B cell (primary cell): ENCODE results near the gene ZBTB16. TPM values are rescaled to one million over a fixed set of nuclear protein-coding genes. Genes with fewer than 3 reads are reported as not detected.

Source experiments
- ATAC-seq: fragments of 200-7000 bp; cut with Tn5 transposase; one replicate; pipeline ENCODE4 v1.10.0; 2021; ENCODE audit warnings: low read depth, mild to moderate bottlenecking, moderate number of reproducible peaks, moderate library complexity
- CTCF ChIA-PET: fragments of 350-600 bp; sonication (Branson Sonifier 250); formaldehyde crosslinking; loops from one replicate; lab custom pipeline; 2021; ENCODE audit warnings: antibody characterized with exemption, inconsistent platforms; lab: Charles Lee
- POLR2A ChIA-PET: fragments of 350-600 bp; sonication (Branson Sonifier 250); formaldehyde crosslinking; loops from one replicate; lab custom pipeline; 2021; ENCODE audit warnings: antibody characterized with exemption; lab: Charles Lee
- DNase-seq: peaks from one replicate; pipeline ENCODE4 v3.0.0; 2013
- H2AFZ ChIP-seq: 2 replicates; pipeline ENCODE4 v1.6.1; 2012; ENCODE audit warnings: mild to moderate bottlenecking, low read depth, low read length; ENCODE audit not compliant: insufficient read depth, poor library complexity, severe bottlenecking
- H3K27ac ChIP-seq, 2 donors: 1 replicate in 1 of 2; 2 replicates in 1 of 2; pipeline ENCODE4 v1.5.1; 2012 to 2013; ENCODE audit warnings: low read length in 2 of 2, mild to moderate bottlenecking in 2 of 2, moderate library complexity in 1 of 2
- H3K27me3 ChIP-seq, 4 experiments: fragments of 200-600 bp in 1 of 4; sonication (generic) in 1 of 4; replicated peaks in 1 of 4; 1 replicate in 2 of 4; 2 replicates in 2 of 4; pipeline versions ENCODE4 v1.6.1 to v1.7.0; 2013 to 2016; ENCODE audit warnings: low read length in 3 of 4, mild to moderate bottlenecking in 2 of 4, mixed read lengths in 1 of 4, moderate library complexity in 1 of 4; ENCODE audit not compliant: insufficient read depth in 4 of 4, control insufficient read depth in 3 of 4; ENCODE audit errors: control extremely low read depth in 1 of 4
- H3K36me3 ChIP-seq, 2 experiments: replicated peaks in 1 of 2; 1 replicate in 1 of 2; 2 replicates in 1 of 2; pipeline versions ENCODE4 v1.6.1 to v1.7.1; 2013; ENCODE audit warnings: low read length in 1 of 2; ENCODE audit not compliant: insufficient read depth in 2 of 2, control insufficient read depth in 1 of 2; ENCODE audit errors: control extremely low read depth in 1 of 2, extremely low read depth in 1 of 2
- H3K4me1 ChIP-seq, 2 donors: fragments of 200-600 bp in 1 of 2; sonication (generic) in 1 of 2; 1 replicate in 1 of 2; 2 replicates in 1 of 2; pipeline versions ENCODE4 v1.5.1 to v1.6.1; 2013 to 2017; ENCODE audit warnings: low read length in 2 of 2; ENCODE audit not compliant: control insufficient read depth in 2 of 2, insufficient read depth in 2 of 2
- H3K4me2 ChIP-seq: replicated peaks from 2 replicates; pipeline ENCODE3; 2012; ENCODE audit warnings: mild to moderate bottlenecking, low read depth, low read length; ENCODE audit not compliant: poor library complexity, severe bottlenecking
- H3K4me3 ChIP-seq, 5 experiments: fragments of 200-600 bp in 1 of 5; sonication (generic) in 1 of 5; 1 replicate in 3 of 5; 2 replicates in 2 of 5; pipeline versions ENCODE4 v1.5.1 to v1.7.0; 2011 to 2016; ENCODE audit warnings: low read length in 4 of 5, mild to moderate bottlenecking in 4 of 5, low read depth in 2 of 5, control low read depth in 1 of 5, moderate library complexity in 1 of 5; ENCODE audit not compliant: insufficient read depth in 1 of 5; ENCODE audit errors: control extremely low read depth in 1 of 5, extremely low read depth in 1 of 5
- H3K79me2 ChIP-seq: fragments of 200-600 bp; sonication (generic); one replicate; pipeline ENCODE4 v1.6.0; 2016; ENCODE audit warnings: low read length; ENCODE audit not compliant: control insufficient read depth, insufficient read depth
- H3K9ac ChIP-seq: fragments of 200-600 bp; sonication (generic); 2 replicates; pipeline ENCODE4 v1.6.1; 2017; ENCODE audit warnings: mild to moderate bottlenecking, low read length, moderate library complexity
- H3K9me3 ChIP-seq, 3 donors: one replicate each; pipeline versions ENCODE4 v1.6.1 to v1.7.1; 2013; ENCODE audit warnings: low read length in 2 of 3; ENCODE audit not compliant: control insufficient read depth in 2 of 3, insufficient read depth in 1 of 3; ENCODE audit errors: control extremely low read depth in 1 of 3
- H4K20me1 ChIP-seq: 2 replicates; pipeline ENCODE4 v1.6.0; 2012; ENCODE audit warnings: mild to moderate bottlenecking, low read length; ENCODE audit not compliant: insufficient read depth, control insufficient read depth, poor library complexity, severe bottlenecking
- H3K27ac Mint-ChIP-seq: one replicate; pipeline ENCODE4 v1.8.0; 2021; ENCODE audit warnings: mixed read lengths
- H3K27me3 Mint-ChIP-seq: one replicate; pipeline ENCODE4 v1.8.0; 2021; ENCODE audit warnings: mixed read lengths
- H3K4me1 Mint-ChIP-seq: one replicate; pipeline ENCODE4 v1.8.0; 2021; ENCODE audit warnings: mixed read lengths
- H3K4me3 Mint-ChIP-seq: one replicate; pipeline ENCODE4 v1.8.0; 2021; ENCODE audit warnings: mixed read lengths
- H3K9me3 Mint-ChIP-seq: one replicate; pipeline ENCODE4 v1.8.0; 2022; ENCODE audit warnings: mixed read lengths; ENCODE audit not compliant: insufficient read depth
- EZH2 ChIP-seq: IDR thresholded peaks from 2 replicates; pipeline ENCODE4 v1.6.1; 2012; ENCODE audit warnings: borderline replicate concordance, low read depth, mild to moderate bottlenecking, moderate library complexity, low read length; ENCODE audit not compliant: insufficient read depth, poor library complexity, severe bottlenecking
- WGBS: methylation state at CpG from one replicate; pipeline ENCODE4 v1.1.5; 2013; ENCODE audit warnings: missing lambda C conversion rate; ENCODE audit not compliant: insufficient coverage; 5-methylcytosine and 5-hydroxymethylcytosine counted together
- intact Hi-C: fragments of 100-400 bp; cut with micrococcal nuclease; formaldehyde crosslinking; loops from one replicate; pipeline ENCODE4 v1.10.0; 2022
- polyA plus RNA-seq: library from polyadenylated mRNA; depleted of rRNA; stranded (reverse); fragments of >200 nt; gene quantifications from 2 replicates; pipeline ENCODE4 v1.2.3, GENCODE V29; 2012
- total RNA-seq, 2 donors: library from RNA; stranded (reverse); fragments of 120-200 nt in 1 of 2; gene quantifications; 1 replicate in 1 of 2; 2 replicates in 1 of 2; pipeline versions ENCODE4 v1.2.3 to v1.2.4, GENCODE V29; 2013 to 2022
- TF ChIP-seq, protein P1 (sequence below): fragments of 200-600 bp; IDR thresholded peaks from one replicate; pipeline ENCODE4 v1.8.0; 2022; ENCODE audit warnings: antibody characterized with exemption, mild to moderate bottlenecking

The ZBTB16 gene
- total and polyA plus RNA-seq, 2 donors (not counting 1 experiment from before 2014, with no cell fraction given) = 16.0 to 20.6 TPM

- H3K27ac Mint-ChIP-seq = no peak overlapping the region
- no peak overlapping the region for H2AFZ ChIP-seq
- CTCF ChIA-PET = interaction anchor here (0.7 kb wide), 1 partner anchor 73 kb away, joined by 3 read pairs; no protein-coding TSS in a partner anchor
- H3K4me1 ChIP-seq = no peaks in the 10 kb centered on the region
- H3K9ac ChIP-seq = no peak overlapping the region
- H3K27me3 ChIP-seq = no peaks in the 10 kb centered on the region
- H3K4me3 Mint-ChIP-seq = no peak overlapping the region
- H3K4me2 ChIP-seq = no peak overlapping the region
- no peak for DNase-seq
- 84% methylated on average over 3 of the region's 11 CpGs for WGBS
- no peaks in the 10 kb centered on the region for H3K9me3 Mint-ChIP-seq
- H3K27ac ChIP-seq = no peak overlapping the region
- H3K4me3 ChIP-seq = no peak overlapping the region
- ATAC-seq = no peak
- peaks cover 22% of the 10 kb centered on the region for H3K27me3 Mint-ChIP-seq
- POLR2A ChIA-PET = no interaction called here
- no peaks in the 10 kb centered on the region for H3K79me2 ChIP-seq
- TF ChIP-seq, protein P1, sequence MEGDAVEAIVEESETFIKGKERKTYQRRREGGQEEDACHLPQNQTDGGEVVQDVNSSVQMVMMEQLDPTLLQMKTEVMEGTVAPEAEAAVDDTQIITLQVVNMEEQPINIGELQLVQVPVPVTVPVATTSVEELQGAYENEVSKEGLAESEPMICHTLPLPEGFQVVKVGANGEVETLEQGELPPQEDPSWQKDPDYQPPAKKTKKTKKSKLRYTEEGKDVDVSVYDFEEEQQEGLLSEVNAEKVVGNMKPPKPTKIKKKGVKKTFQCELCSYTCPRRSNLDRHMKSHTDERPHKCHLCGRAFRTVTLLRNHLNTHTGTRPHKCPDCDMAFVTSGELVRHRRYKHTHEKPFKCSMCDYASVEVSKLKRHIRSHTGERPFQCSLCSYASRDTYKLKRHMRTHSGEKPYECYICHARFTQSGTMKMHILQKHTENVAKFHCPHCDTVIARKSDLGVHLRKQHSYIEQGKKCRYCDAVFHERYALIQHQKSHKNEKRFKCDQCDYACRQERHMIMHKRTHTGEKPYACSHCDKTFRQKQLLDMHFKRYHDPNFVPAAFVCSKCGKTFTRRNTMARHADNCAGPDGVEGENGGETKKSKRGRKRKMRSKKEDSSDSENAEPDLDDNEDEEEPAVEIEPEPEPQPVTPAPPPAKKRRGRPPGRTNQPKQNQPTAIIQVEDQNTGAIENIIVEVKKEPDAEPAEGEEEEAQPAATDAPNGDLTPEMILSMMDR = no peak
- TF ChIP-seq EZH2 = no peak
- peaks cover 2% of the 10 kb centered on the region for H3K4me1 Mint-ChIP-seq
- H4K20me1 ChIP-seq = peaks cover 4% of the 10 kb centered on the region
- intact Hi-C loops = no loop called here
- H3K36me3 ChIP-seq = peaks cover 0 to 2% of the 10 kb centered on the region in 2 experiments
- H3K9me3 ChIP-seq = no peaks in the 10 kb centered on the region
Measured at GRCh38 chr11:114123692-114124330, 64.3 kb downstream of the ZBTB16 start.

DNA sequence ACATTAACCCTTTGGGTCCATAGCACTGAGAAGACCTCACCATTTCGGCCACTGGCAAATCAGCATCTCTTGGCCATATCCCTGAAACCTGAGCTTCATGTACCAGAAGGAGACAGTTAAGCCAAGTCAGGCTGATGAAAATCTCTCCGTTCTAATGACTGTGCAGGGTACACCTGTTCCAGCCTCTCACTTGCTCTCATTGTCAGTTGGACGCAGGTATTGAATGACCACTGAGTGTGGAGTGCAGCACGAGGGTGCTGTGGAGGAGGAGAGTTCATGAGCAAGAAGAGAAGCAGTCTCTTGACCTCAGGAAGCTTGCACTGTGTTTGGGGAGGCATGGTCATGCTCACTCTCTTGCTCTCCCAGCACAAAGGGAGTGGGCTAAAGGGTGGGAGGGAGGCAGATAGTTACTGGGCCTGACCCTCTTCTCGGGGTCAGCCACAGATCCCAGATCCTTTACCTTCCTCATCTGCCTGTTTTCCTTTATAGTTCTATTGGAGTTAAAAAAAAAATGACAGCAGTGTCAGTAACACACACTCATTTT lies 65.2 kb downstream of the ZBTB16 start:
- H3K27me3 ChIP-seq = no peaks in the 10 kb centered on the region
- Mint-ChIP-seq H3K27ac (no peak overlapping the region), H3K9me3 (no peaks in the 10 kb centered on the region), H3K4me1 (peaks cover 2% of the 10 kb centered on the region), H3K4me3 (no peak overlapping the region), H3K27me3 (peaks cover 24% of the 10 kb centered on the region)
- CTCF ChIA-PET = interaction anchor here (0.7 to 0.9 kb wide), 2 partner anchors 47 to 137 kb away, joined by 3 read pairs; no protein-coding TSS in a partner anchor
- H3K79me2 ChIP-seq = no peaks in the 10 kb centered on the region
- no peak overlapping the region for H3K9ac ChIP-seq
- H3K36me3 ChIP-seq = peaks cover 0 to 2% of the 10 kb centered on the region in 2 experiments
- no peak overlapping the region for H3K4me2 ChIP-seq
- H3K4me3 ChIP-seq = no peak overlapping the region
- no peaks in the 10 kb centered on the region for H3K4me1 ChIP-seq
- H3K27ac ChIP-seq = no peak overlapping the region
- peaks cover 4% of the 10 kb centered on the region for H4K20me1 ChIP-seq
- TF ChIP-seq EZH2 = no peak
- TF ChIP-seq, protein P1 = no peak
- ATAC-seq = no peak
- POLR2A ChIA-PET = no interaction called here
- WGBS = 87% methylated on average over 4 of the region's 5 CpGs
- H2AFZ ChIP-seq = no peak overlapping the region
- no peaks in the 10 kb centered on the region for H3K9me3 ChIP-seq
- DNase-seq = no peak
- intact Hi-C loops = no loop called here
